Measurements from ENCODE around the gene ONECUT1. TPM values are rescaled to one million over a fixed set of nuclear protein-coding genes. Genes with fewer than 3 reads are reported as not detected.
A peak's percentile ranks its signal among the peaks of the same experiment; 100 is the strongest.
"Not testable (repeated sequence)": the region's sequence is repeated elsewhere in the genome, so short reads cannot be mapped to it uniquely, and the experiment has no call there.

The ONECUT1 gene
- total RNA-seq, 1 experiment from 2014 or later: 35.9 TPM

- TF ChIP-seq GABPB1 (CRISPR knock-in tag; IDR thresholded peaks at IDR 0.05): peak; percentile 50; the same call in 1 of the 2 replicates
- H3K4me3 Mint-ChIP-seq; POLR2A ChIA-PET; H3K27ac Mint-ChIP-seq; ATAC-seq; H3K27me3 Mint-ChIP-seq (ENCODE audit: low read depth); DNase-seq (ENCODE audit: low spot score): not testable (repeated sequence)
- CTCF ChIA-PET: interaction anchor here (0.9 kb wide), 1 partner anchor 31 kb away, joined by 3 read pairs; no protein-coding TSS in a partner anchor
- Mint-ChIP-seq H3K36me3 (peaks cover 24% of the 10 kb centered on the region), H3K9me3 (peaks cover 47% of the 10 kb centered on the region), H3K4me1 (peaks cover 14% of the 10 kb centered on the region)
Measured at GRCh38 chr15:52824169-52824942, 34.2 kb upstream of the ONECUT1 start.

- H3K36me3 Mint-ChIP-seq: peaks cover 24% of the 10 kb centered on the region
- ChIA-PET CTCF (no interaction called here), POLR2A (no interaction called here)
- no peak for DNase-seq (ENCODE audit: low spot score)
- peaks cover 18% of the 10 kb centered on the region for H3K4me1 Mint-ChIP-seq
- peak; percentile 67 for ATAC-seq
- H3K27me3 Mint-ChIP-seq (ENCODE audit: low read depth): peaks cover 7% of the 10 kb centered on the region
- peaks cover 37% of the 10 kb centered on the region for H3K9me3 Mint-ChIP-seq
- no peak for TF ChIP-seq NFE2L1 (CRISPR knock-in tag; IDR thresholded peaks at IDR 0.05)
- TF ChIP-seq ZNF396 (CRISPR knock-in tag; IDR thresholded peaks at IDR 0.05; ENCODE audit: borderline replicate concordance): no peak
- no peak for TF ChIP-seq NR2C2 (CRISPR knock-in tag; IDR thresholded peaks at IDR 0.05)
- TF ChIP-seq TEAD4 (CRISPR knock-in tag; IDR thresholded peaks at IDR 0.05): no peak
- no peak for TF ChIP-seq IRF2 (CRISPR knock-in tag; IDR thresholded peaks at IDR 0.05; ENCODE audit: borderline replicate concordance, low read depth)
- TF ChIP-seq OVOL2 (CRISPR knock-in tag; IDR thresholded peaks at IDR 0.05; ENCODE audit: borderline replicate concordance): no peak
- TF ChIP-seq E2F4 (CRISPR knock-in tag; IDR thresholded peaks at IDR 0.05; ENCODE audit: borderline replicate concordance, low read depth): no peak
- TF ChIP-seq NFYB (CRISPR knock-in tag; conservative IDR thresholded peaks at IDR 0.05; ENCODE audit: low read depth): no peak
- no peak for TF ChIP-seq CBFB (CRISPR knock-in tag; IDR thresholded peaks at IDR 0.05; ENCODE audit: low read depth)
- TF ChIP-seq MXD4 (CRISPR knock-in tag; IDR thresholded peaks at IDR 0.05; ENCODE audit: borderline replicate concordance): no peak
- no peak for TF ChIP-seq ARID4B (CRISPR knock-in tag; IDR thresholded peaks at IDR 0.05; ENCODE audit: borderline replicate concordance)
- TF ChIP-seq ATF3 (CRISPR knock-in tag; conservative IDR thresholded peaks at IDR 0.05): no peak
- no peak for TF ChIP-seq ZSCAN18 (CRISPR knock-in tag; IDR thresholded peaks at IDR 0.05)
- peak overlapping the region; percentile 69; the same call in 1 of the 2 replicates for H3K27ac Mint-ChIP-seq
- H3K4me3 Mint-ChIP-seq: no peak overlapping the region
Measured at GRCh38 chr15:52822475-52822874, 32.3 kb upstream of the ONECUT1 start.

- ATAC-seq (no peak), DNase-seq (ENCODE audit: low spot score) (no peak)
- peaks cover 37% of the 10 kb centered on the region for H3K9me3 Mint-ChIP-seq
- no peak overlapping the region for H3K27ac Mint-ChIP-seq
- H3K27me3 Mint-ChIP-seq (ENCODE audit: low read depth): peaks cover 3% of the 10 kb centered on the region; the same call in 1 of the 2 replicates
- H3K36me3 Mint-ChIP-seq: peaks cover 11% of the 10 kb centered on the region
- peaks cover 18% of the 10 kb centered on the region for H3K4me1 Mint-ChIP-seq
- no peak overlapping the region for H3K4me3 Mint-ChIP-seq
- ChIA-PET CTCF (no interaction called here), POLR2A (no interaction called here)
- no peak for TF ChIP-seq TEAD1 (CRISPR knock-in tag; IDR thresholded peaks at IDR 0.05)
- no peak for TF ChIP-seq FOXP1 (CRISPR knock-in tag; IDR thresholded peaks at IDR 0.05; ENCODE audit: borderline replicate concordance)
- no peak for TF ChIP-seq ELF4 (CRISPR knock-in tag; IDR thresholded peaks at IDR 0.05; ENCODE audit: low read depth)
- no peak for TF ChIP-seq ZMAT4 (CRISPR knock-in tag; IDR thresholded peaks at IDR 0.05)
- no peak for TF ChIP-seq OVOL2 (CRISPR knock-in tag; IDR thresholded peaks at IDR 0.05; ENCODE audit: borderline replicate concordance)
- TF ChIP-seq EMX1 (CRISPR knock-in tag; IDR thresholded peaks at IDR 0.05): no peak
- no peak for TF ChIP-seq RORB (CRISPR knock-in tag; IDR thresholded peaks at IDR 0.05)
- no peak for TF ChIP-seq IRF1 (CRISPR knock-in tag; IDR thresholded peaks at IDR 0.05)
- TF ChIP-seq ZNF138 (CRISPR knock-in tag; conservative IDR thresholded peaks at IDR 0.05): no peak
Measured at GRCh38 chr15:52819253-52819652, 29.1 kb upstream of the ONECUT1 start.
